GM12878 (cell line): Measurements from ENCODE around the gene DPY19L3. TPM values are rescaled to one million over a fixed set of nuclear protein-coding genes. Genes with fewer than 3 reads are reported as not detected.

ENCODE experiments used
- ATAC-seq: fragments of 200-7000 bp; cut with Tn5 transposase; 3 replicates; pipeline ENCODE4 v1.9.1; 2020; ENCODE audit warnings: mild to moderate bottlenecking, moderate library complexity
- BruUV-seq: library from RNA; stranded (reverse); fragments of 400-500 nt; replicated peaks from 2 replicates; lab custom pipeline; 2021; lab: Mats Ljungman, UMichigan
- CTCF ChIA-PET: fragments of 300-600 bp; sonication (Branson Sonifier 250); formaldehyde crosslinking; extraction: SDS; loops from one replicate; lab custom pipeline; 2021; ENCODE audit warnings: inconsistent platforms; lab: Yijun Ruan, JAX
- POLR2A ChIA-PET: fragments of 350-600 bp; formaldehyde crosslinking; extraction: SDS; loops from one replicate; lab custom pipeline; 2021; ENCODE audit warnings: inconsistent platforms; lab: Charles Lee
- RAD21 ChIA-PET: fragments of 300-600 bp; sonication (Branson Sonifier 250); formaldehyde crosslinking; loops from one replicate; lab custom pipeline; 2023; ENCODE audit warnings: antibody characterized with exemption; ENCODE audit not compliant: unreplicated experiment; lab: Charles Lee
- SMC1A ChIA-PET: fragments of 300-600 bp; sonication (Branson Sonifier 250); formaldehyde crosslinking; loops from one replicate; lab custom pipeline; 2023; ENCODE audit not compliant: unreplicated experiment, uncharacterized antibody; lab: Charles Lee
- DNase-seq: peaks from one replicate; pipeline ENCODE4 v3.0.0-alpha.2; 2011; ENCODE audit warnings: low read depth, low spot score
- FAIRE-seq: peaks from 3 replicates; lab custom pipeline; 2011; peaks lifted over from hg19 to GRCh38; lab: Jason Lieb, UNC
- H2AFZ ChIP-seq: 2 replicates; pipeline ENCODE4 v1.6.0; 2011; ENCODE audit warnings: low read depth, low read length, control low read depth; ENCODE audit not compliant: control insufficient read depth
- H3K27ac ChIP-seq: 2 replicates; pipeline ENCODE4 v1.5.1; 2011; ENCODE audit warnings: control low read depth; ENCODE audit not compliant: control insufficient read depth, insufficient read depth
- H3K27me3 ChIP-seq, 2 experiments: replicated peaks in 1 of 2; 2 replicates each; pipeline versions ENCODE4 v1.6.0 to v1.6.1; 2011; ENCODE audit warnings: low read length in 1 of 2; ENCODE audit not compliant: control insufficient read depth in 2 of 2, insufficient read depth in 2 of 2
- H3K36me3 ChIP-seq, 2 experiments: 2 replicates each; pipeline ENCODE4 v1.5.1; 2011; ENCODE audit warnings: low read length in 1 of 2; ENCODE audit not compliant: control insufficient read depth in 2 of 2, insufficient read depth in 2 of 2
- H3K4me1 ChIP-seq: 2 replicates; pipeline ENCODE4 v1.6.1; 2011; ENCODE audit warnings: mild to moderate bottlenecking, low read length, moderate library complexity, mixed read lengths; ENCODE audit not compliant: control insufficient read depth, insufficient read depth
- H3K4me2 ChIP-seq: 2 replicates; pipeline ENCODE4 v1.6.0; 2011; ENCODE audit warnings: control low read depth; ENCODE audit not compliant: control insufficient read depth, insufficient read depth
- H3K4me3 ChIP-seq: fragments of 200-600 bp; sonication (generic); 2 replicates; pipeline ENCODE4 v1.5.1; 2016
- H3K79me2 ChIP-seq: 2 replicates; pipeline ENCODE4 v1.6.0; 2011; ENCODE audit warnings: low read length; ENCODE audit not compliant: control insufficient read depth, insufficient read depth
- H3K9ac ChIP-seq: 2 replicates; pipeline ENCODE4 v1.8.0; 2011; ENCODE audit warnings: low read length, control low read depth, mixed read lengths; ENCODE audit not compliant: control insufficient read depth, insufficient read depth
- H3K9me3 ChIP-seq: replicated peaks from 3 replicates; pipeline ENCODE4 v1.5.1; 2011; ENCODE audit warnings: mild to moderate bottlenecking, low read length; ENCODE audit not compliant: control insufficient read depth, insufficient read depth
- H4K20me1 ChIP-seq: 2 replicates; pipeline ENCODE4 v1.6.0; 2011; ENCODE audit not compliant: control insufficient read depth, insufficient read depth
- EZH2 ChIP-seq: IDR thresholded peaks from 2 replicates; pipeline ENCODE4 v1.6.1; 2012; ENCODE audit warnings: low read depth, mild to moderate bottlenecking, control low read depth, inconsistent platforms, low read length, borderline replicate concordance; ENCODE audit not compliant: control insufficient read depth
- IKZF2 ChIP-seq, 2 experiments: fragments of 450-650 bp; IDR thresholded peaks; 2 replicates each; pipeline ENCODE4 v1.6.1; 2017; ENCODE audit warnings: mild to moderate bottlenecking in 2 of 2, moderate library complexity in 2 of 2
- MLLT1 ChIP-seq: fragments of 450-650 bp; IDR thresholded peaks from 2 replicates; pipeline ENCODE4 v1.6.1; 2016; ENCODE audit warnings: mild to moderate bottlenecking
- MXI1 ChIP-seq: fragments of 150-350 bp; IDR thresholded peaks from 2 replicates; pipeline ENCODE4 v1.6.1; 2011; ENCODE audit warnings: low read depth, mild to moderate bottlenecking, inconsistent platforms, low read length, improper control_type of control experiment
- NFYA ChIP-seq: IDR thresholded peaks from 2 replicates; pipeline ENCODE4 v1.6.1; 2011; ENCODE audit warnings: low read depth, mild to moderate bottlenecking, low read length, improper control_type of control experiment, borderline replicate concordance
- TBL1XR1 ChIP-seq: IDR thresholded peaks from 2 replicates; pipeline ENCODE4 v1.6.1; 2012; ENCODE audit warnings: low read depth, low read length, improper control_type of control experiment
- USF2 ChIP-seq: IDR thresholded peaks from 2 replicates; pipeline ENCODE4 v1.6.1; 2011; ENCODE audit warnings: low read depth, low read length, improper control_type of control experiment, borderline replicate concordance
- ZBED1 ChIP-seq: IDR thresholded peaks from 2 replicates; pipeline ENCODE4 v1.6.1; 2016; ENCODE audit warnings: borderline replicate concordance
- ZNF217 ChIP-seq: fragments of 450-650 bp; IDR thresholded peaks from 2 replicates; pipeline ENCODE4 v1.6.1; 2017; ENCODE audit warnings: antibody characterized with exemption, mild to moderate bottlenecking
- ZNF274 ChIP-seq: IDR thresholded peaks from one replicate; pipeline ENCODE4 v1.8.0; 2011; ENCODE audit not compliant: insufficient read length, insufficient read depth
- WGBS: methylation state at CpG from one replicate; pipeline ENCODE4 v1.1.6; 2016; ENCODE audit warnings: low lambda C conversion rate; ENCODE audit not compliant: insufficient replicate concordance, insufficient coverage; ENCODE audit errors: missing lambda C conversion rate; 5-methylcytosine and 5-hydroxymethylcytosine counted together
- in situ Hi-C: fragments of 300-500 bp; cut with MboI; formaldehyde crosslinking; loops from 9 replicates; pipeline ENCODE4 v1.14.3; 2018; ENCODE audit warnings: mixed read lengths
- intact Hi-C: fragments of 100-400 bp; cut with micrococcal nuclease; formaldehyde crosslinking; loops from one replicate; pipeline ENCODE4 v1.14.2; 2022; ENCODE audit not compliant: unreplicated experiment
- polyA plus RNA-seq, 11 experiments: library from polyadenylated mRNA; depleted of rRNA in 4 of 11; unstranded in 6 of 11; stranded (reverse) in 5 of 11; fragments of >200 nt; fragmentation: Nextera tagmentation in 4 of 11; fragmentation: Illumina TruSeq in 1 of 11; extraction: Ambion mirVana in 4 of 11; extraction: Trizol in 1 of 11; gene quantifications; 1 replicate in 1 of 11; 2 replicates in 10 of 11; pipeline versions ENCODE4 v1.2.1 to v1.2.3, GENCODE V29; 2011 to 2016; ENCODE audit warnings: inconsistent platforms in 2 of 11, missing spikeins in 2 of 11, low read depth in 1 of 11
- total RNA-seq, 4 experiments: library from RNA; depleted of rRNA in 3 of 4; stranded (reverse); fragments of >200 nt in 3 of 4; fragmentation: Illumina TruSeq in 1 of 4; extraction: Trizol in 1 of 4; gene quantifications; 2 replicates each; pipeline versions ENCODE4 v1.2.1 to v1.2.3, GENCODE V29; 2013 to 2021
- TF ChIP-seq, protein P1 (sequence below): fragments of 450-650 bp; IDR thresholded peaks from 2 replicates; pipeline ENCODE4 v1.6.1; 2014; ENCODE audit warnings: mild to moderate bottlenecking
- TF ChIP-seq, protein P2 (sequence below): fragments of 450-650 bp; IDR thresholded peaks from 2 replicates; pipeline ENCODE4 v1.6.1; 2016; ENCODE audit warnings: mild to moderate bottlenecking
- TF ChIP-seq, protein P3 (sequence below): fragments of 450-650 bp; IDR thresholded peaks from 2 replicates; pipeline ENCODE4 v1.6.1; 2017; ENCODE audit warnings: mild to moderate bottlenecking, moderate library complexity

Gene DPY19L3
- total and polyA plus RNA-seq, 10 of the 15 experiments (the other 5 are each of a cell fraction or from before 2014, with no cell fraction given) = 2.5 to 30.2 (median 13.7) TPM

GRCh38 chr19:32415669-32416068, 10.1 kb downstream of the DPY19L3 start (continued):
- TF ChIP-seq, protein P1, sequence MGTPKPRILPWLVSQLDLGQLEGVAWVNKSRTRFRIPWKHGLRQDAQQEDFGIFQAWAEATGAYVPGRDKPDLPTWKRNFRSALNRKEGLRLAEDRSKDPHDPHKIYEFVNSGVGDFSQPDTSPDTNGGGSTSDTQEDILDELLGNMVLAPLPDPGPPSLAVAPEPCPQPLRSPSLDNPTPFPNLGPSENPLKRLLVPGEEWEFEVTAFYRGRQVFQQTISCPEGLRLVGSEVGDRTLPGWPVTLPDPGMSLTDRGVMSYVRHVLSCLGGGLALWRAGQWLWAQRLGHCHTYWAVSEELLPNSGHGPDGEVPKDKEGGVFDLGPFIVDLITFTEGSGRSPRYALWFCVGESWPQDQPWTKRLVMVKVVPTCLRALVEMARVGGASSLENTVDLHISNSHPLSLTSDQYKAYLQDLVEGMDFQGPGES = no peak
- no peak for TF ChIP-seq MXI1
- TF ChIP-seq, protein P2, sequence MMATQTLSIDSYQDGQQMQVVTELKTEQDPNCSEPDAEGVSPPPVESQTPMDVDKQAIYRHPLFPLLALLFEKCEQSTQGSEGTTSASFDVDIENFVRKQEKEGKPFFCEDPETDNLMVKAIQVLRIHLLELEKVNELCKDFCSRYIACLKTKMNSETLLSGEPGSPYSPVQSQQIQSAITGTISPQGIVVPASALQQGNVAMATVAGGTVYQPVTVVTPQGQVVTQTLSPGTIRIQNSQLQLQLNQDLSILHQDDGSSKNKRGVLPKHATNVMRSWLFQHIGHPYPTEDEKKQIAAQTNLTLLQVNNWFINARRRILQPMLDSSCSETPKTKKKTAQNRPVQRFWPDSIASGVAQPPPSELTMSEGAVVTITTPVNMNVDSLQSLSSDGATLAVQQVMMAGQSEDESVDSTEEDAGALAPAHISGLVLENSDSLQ = no peak
- no peak for TF ChIP-seq USF2

GRCh38 chr19:32416749-32417456, 11.3 kb downstream of the DPY19L3 start:
- no peaks in the 10 kb centered on the region for H3K27me3 ChIP-seq
- WGBS = 96% methylated on average over 8 of the region's 8 CpGs
- ChIA-PET SMC1A (no interaction called here), CTCF (no interaction called here), RAD21 (no interaction called here), POLR2A (no interaction called here)
- in situ Hi-C loops (no loop called here), intact Hi-C loops (no loop called here)
- no peaks in the 10 kb centered on the region for H4K20me1 ChIP-seq
- H3K4me1 ChIP-seq = peaks cover 3% of the 10 kb centered on the region; the same call in 1 of the 2 replicates
- no peak for FAIRE-seq
- H3K27ac ChIP-seq = no peak overlapping the region
- no peak for DNase-seq
- H2AFZ ChIP-seq = no peak overlapping the region
- no peaks in the 10 kb centered on the region; a peak in 3 of 4 replicates for H3K36me3 ChIP-seq
- H3K9ac ChIP-seq = no peak overlapping the region
- BruUV-seq = no TSS peak
- no peaks in the 10 kb centered on the region for H3K9me3 ChIP-seq
- H3K79me2 ChIP-seq = no peaks in the 10 kb centered on the region
- ATAC-seq = no peak
- H3K4me2 ChIP-seq = no peak overlapping the region
- no peak overlapping the region for H3K4me3 ChIP-seq
- TF ChIP-seq, protein P3, sequence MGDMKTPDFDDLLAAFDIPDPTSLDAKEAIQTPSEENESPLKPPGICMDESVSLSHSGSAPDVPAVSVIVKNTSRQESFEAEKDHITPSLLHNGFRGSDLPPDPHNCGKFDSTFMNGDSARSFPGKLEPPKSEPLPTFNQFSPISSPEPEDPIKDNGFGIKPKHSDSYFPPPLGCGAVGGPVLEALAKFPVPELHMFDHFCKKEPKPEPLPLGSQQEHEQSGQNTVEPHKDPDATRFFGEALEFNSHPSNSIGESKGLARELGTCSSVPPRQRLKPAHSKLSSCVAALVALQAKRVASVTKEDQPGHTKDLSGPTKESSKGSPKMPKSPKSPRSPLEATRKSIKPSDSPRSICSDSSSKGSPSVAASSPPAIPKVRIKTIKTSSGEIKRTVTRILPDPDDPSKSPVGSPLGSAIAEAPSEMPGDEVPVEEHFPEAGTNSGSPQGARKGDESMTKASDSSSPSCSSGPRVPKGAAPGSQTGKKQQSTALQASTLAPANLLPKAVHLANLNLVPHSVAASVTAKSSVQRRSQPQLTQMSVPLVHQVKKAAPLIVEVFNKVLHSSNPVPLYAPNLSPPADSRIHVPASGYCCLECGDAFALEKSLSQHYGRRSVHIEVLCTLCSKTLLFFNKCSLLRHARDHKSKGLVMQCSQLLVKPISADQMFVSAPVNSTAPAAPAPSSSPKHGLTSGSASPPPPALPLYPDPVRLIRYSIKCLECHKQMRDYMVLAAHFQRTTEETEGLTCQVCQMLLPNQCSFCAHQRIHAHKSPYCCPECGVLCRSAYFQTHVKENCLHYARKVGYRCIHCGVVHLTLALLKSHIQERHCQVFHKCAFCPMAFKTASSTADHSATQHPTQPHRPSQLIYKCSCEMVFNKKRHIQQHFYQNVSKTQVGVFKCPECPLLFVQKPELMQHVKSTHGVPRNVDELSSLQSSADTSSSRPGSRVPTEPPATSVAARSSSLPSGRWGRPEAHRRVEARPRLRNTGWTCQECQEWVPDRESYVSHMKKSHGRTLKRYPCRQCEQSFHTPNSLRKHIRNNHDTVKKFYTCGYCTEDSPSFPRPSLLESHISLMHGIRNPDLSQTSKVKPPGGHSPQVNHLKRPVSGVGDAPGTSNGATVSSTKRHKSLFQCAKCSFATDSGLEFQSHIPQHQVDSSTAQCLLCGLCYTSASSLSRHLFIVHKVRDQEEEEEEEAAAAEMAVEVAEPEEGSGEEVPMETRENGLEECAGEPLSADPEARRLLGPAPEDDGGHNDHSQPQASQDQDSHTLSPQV = no peak
- TF ChIP-seq ZNF274 (no peak), NFYA (no peak), MLLT1 (no peak), IKZF2 (IDR thresholded peaks at IDR 0.05) (no peak), TBL1XR1 (no peak), EZH2 (no peak), ZBED1 (no peak), ZNF217 (no peak)
